GM12878 (cell line): Measurements from ENCODE around the gene SUPT3H. TPM values are rescaled to one million over a fixed set of nuclear protein-coding genes. Genes with fewer than 3 reads are reported as not detected.

Experiments used
- ATAC-seq: fragments of 200-7000 bp; cut with Tn5 transposase; 3 replicates; pipeline ENCODE4 v1.9.1; 2020; ENCODE audit warnings: mild to moderate bottlenecking, moderate library complexity
- BruUV-seq: library from RNA; stranded (reverse); fragments of 400-500 nt; replicated peaks from 2 replicates; lab custom pipeline; 2021; lab: Mats Ljungman, UMichigan
- CTCF ChIA-PET: fragments of 300-600 bp; sonication (Branson Sonifier 250); formaldehyde crosslinking; extraction: SDS; loops from one replicate; lab custom pipeline; 2021; ENCODE audit warnings: inconsistent platforms; lab: Yijun Ruan, JAX
- POLR2A ChIA-PET: fragments of 350-600 bp; formaldehyde crosslinking; extraction: SDS; loops from one replicate; lab custom pipeline; 2021; ENCODE audit warnings: inconsistent platforms; lab: Charles Lee
- RAD21 ChIA-PET: fragments of 300-600 bp; sonication (Branson Sonifier 250); formaldehyde crosslinking; loops from one replicate; lab custom pipeline; 2023; ENCODE audit warnings: antibody characterized with exemption; ENCODE audit not compliant: unreplicated experiment; lab: Charles Lee
- SMC1A ChIA-PET: fragments of 300-600 bp; sonication (Branson Sonifier 250); formaldehyde crosslinking; loops from one replicate; lab custom pipeline; 2023; ENCODE audit not compliant: unreplicated experiment, uncharacterized antibody; lab: Charles Lee
- DNase-seq: peaks from one replicate; pipeline ENCODE4 v3.0.0-alpha.2; 2011; ENCODE audit warnings: low read depth, low spot score
- FAIRE-seq: peaks from 3 replicates; lab custom pipeline; 2011; peaks lifted over from hg19 to GRCh38; lab: Jason Lieb, UNC
- H2AFZ ChIP-seq: 2 replicates; pipeline ENCODE4 v1.6.0; 2011; ENCODE audit warnings: low read depth, low read length, control low read depth; ENCODE audit not compliant: control insufficient read depth
- H3K27ac ChIP-seq: 2 replicates; pipeline ENCODE4 v1.5.1; 2011; ENCODE audit warnings: control low read depth; ENCODE audit not compliant: control insufficient read depth, insufficient read depth
- H3K27me3 ChIP-seq, 2 experiments: replicated peaks in 1 of 2; 2 replicates each; pipeline versions ENCODE4 v1.6.0 to v1.6.1; 2011; ENCODE audit warnings: low read length in 1 of 2; ENCODE audit not compliant: control insufficient read depth in 2 of 2, insufficient read depth in 2 of 2
- H3K36me3 ChIP-seq, 2 experiments: 2 replicates each; pipeline ENCODE4 v1.5.1; 2011; ENCODE audit warnings: low read length in 1 of 2; ENCODE audit not compliant: control insufficient read depth in 2 of 2, insufficient read depth in 2 of 2
- H3K4me1 ChIP-seq: 2 replicates; pipeline ENCODE4 v1.6.1; 2011; ENCODE audit warnings: mild to moderate bottlenecking, low read length, moderate library complexity, mixed read lengths; ENCODE audit not compliant: control insufficient read depth, insufficient read depth
- H3K4me2 ChIP-seq: 2 replicates; pipeline ENCODE4 v1.6.0; 2011; ENCODE audit warnings: control low read depth; ENCODE audit not compliant: control insufficient read depth, insufficient read depth
- H3K4me3 ChIP-seq: fragments of 200-600 bp; sonication (generic); 2 replicates; pipeline ENCODE4 v1.5.1; 2016
- H3K79me2 ChIP-seq: 2 replicates; pipeline ENCODE4 v1.6.0; 2011; ENCODE audit warnings: low read length; ENCODE audit not compliant: control insufficient read depth, insufficient read depth
- H3K9ac ChIP-seq: 2 replicates; pipeline ENCODE4 v1.8.0; 2011; ENCODE audit warnings: low read length, control low read depth, mixed read lengths; ENCODE audit not compliant: control insufficient read depth, insufficient read depth
- H3K9me3 ChIP-seq: replicated peaks from 3 replicates; pipeline ENCODE4 v1.5.1; 2011; ENCODE audit warnings: mild to moderate bottlenecking, low read length; ENCODE audit not compliant: control insufficient read depth, insufficient read depth
- H4K20me1 ChIP-seq: 2 replicates; pipeline ENCODE4 v1.6.0; 2011; ENCODE audit not compliant: control insufficient read depth, insufficient read depth
- ASH2L ChIP-seq: fragments of 300-600, 200-600 bp; sonication (generic); IDR thresholded peaks from 2 replicates; pipeline ENCODE4 v1.6.1; 2017; ENCODE audit warnings: low read depth, mild to moderate bottlenecking, borderline replicate concordance
- BMI1 ChIP-seq: fragments of 450-650 bp; IDR thresholded peaks from 2 replicates; pipeline ENCODE4 v1.6.1; 2016; ENCODE audit warnings: mild to moderate bottlenecking, moderate library complexity, borderline replicate concordance
- CBFB ChIP-seq: IDR thresholded peaks from 2 replicates; pipeline ENCODE4 v1.6.1; 2016; ENCODE audit warnings: antibody characterized with exemption, low read depth
- ETV6 ChIP-seq, 2 experiments: fragments of 450-650 bp in 1 of 2; IDR thresholded peaks in 1 of 2; conservative IDR thresholded peaks in 1 of 2; 2 replicates each; pipeline ENCODE4 v1.6.1; 2014; ENCODE audit warnings: antibody characterized with exemption in 1 of 2, borderline replicate concordance in 1 of 2, low read depth in 1 of 2, mild to moderate bottlenecking in 1 of 2, moderate library complexity in 1 of 2
- IRF5 ChIP-seq: fragments of 450-650 bp; IDR thresholded peaks from 2 replicates; pipeline ENCODE4 v1.6.1; 2017; ENCODE audit warnings: borderline replicate concordance
- POU2F2 ChIP-seq: IDR thresholded peaks from 3 replicates; pipeline ENCODE4 v1.6.1; 2011; ENCODE audit warnings: low read depth, mild to moderate bottlenecking, low read length, borderline replicate concordance
- RB1 ChIP-seq: fragments of 450-650 bp; formaldehyde crosslinking; IDR thresholded peaks from 2 replicates; pipeline ENCODE4 v1.6.1; 2017; ENCODE audit warnings: mild to moderate bottlenecking, borderline replicate concordance
- RUNX3 ChIP-seq: IDR thresholded peaks from 2 replicates; pipeline ENCODE4 v1.6.1; 2012; ENCODE audit warnings: low read length, inconsistent platforms
- SMAD5 ChIP-seq: IDR thresholded peaks from 2 replicates; pipeline ENCODE4 v1.6.1; 2016; ENCODE audit warnings: antibody characterized with exemption, low read depth
- TAF1 ChIP-seq: IDR thresholded peaks from 2 replicates; pipeline ENCODE4 v1.6.1; 2011; ENCODE audit warnings: mild to moderate bottlenecking, low read depth, low read length, borderline replicate concordance
- USF1 ChIP-seq: IDR thresholded peaks from 2 replicates; pipeline ENCODE4 v1.6.1; 2011; ENCODE audit warnings: borderline replicate concordance, low read depth, mild to moderate bottlenecking, moderate library complexity, mixed read lengths, low read length; ENCODE audit not compliant: insufficient read depth; ENCODE audit errors: extremely low read length
- WRNIP1 ChIP-seq: IDR thresholded peaks from 2 replicates; pipeline ENCODE4 v1.6.1; 2011; ENCODE audit warnings: low read depth, low read length, improper control_type of control experiment, borderline replicate concordance
- ZNF274 ChIP-seq: IDR thresholded peaks from one replicate; pipeline ENCODE4 v1.8.0; 2011; ENCODE audit not compliant: insufficient read length, insufficient read depth
- ZNF592 ChIP-seq: fragments of 450-650 bp; IDR thresholded peaks from 2 replicates; pipeline ENCODE4 v1.6.1; 2017; ENCODE audit warnings: mild to moderate bottlenecking, moderate library complexity
- ZNF622 ChIP-seq: fragments of 450-650 bp; IDR thresholded peaks from 2 replicates; pipeline ENCODE4 v1.6.1; 2017; ENCODE audit warnings: mild to moderate bottlenecking, inconsistent platforms
- WGBS: methylation state at CpG from one replicate; pipeline ENCODE4 v1.1.6; 2016; ENCODE audit warnings: low lambda C conversion rate; ENCODE audit not compliant: insufficient replicate concordance, insufficient coverage; ENCODE audit errors: missing lambda C conversion rate; 5-methylcytosine and 5-hydroxymethylcytosine counted together
- in situ Hi-C: fragments of 300-500 bp; cut with MboI; formaldehyde crosslinking; loops from 9 replicates; pipeline ENCODE4 v1.14.3; 2018; ENCODE audit warnings: mixed read lengths
- intact Hi-C: fragments of 100-400 bp; cut with micrococcal nuclease; formaldehyde crosslinking; loops from one replicate; pipeline ENCODE4 v1.14.2; 2022; ENCODE audit not compliant: unreplicated experiment
- polyA plus RNA-seq, 11 experiments: library from polyadenylated mRNA; depleted of rRNA in 4 of 11; unstranded in 6 of 11; stranded (reverse) in 5 of 11; fragments of >200 nt; fragmentation: Nextera tagmentation in 4 of 11; fragmentation: Illumina TruSeq in 1 of 11; extraction: Ambion mirVana in 4 of 11; extraction: Trizol in 1 of 11; gene quantifications; 1 replicate in 1 of 11; 2 replicates in 10 of 11; pipeline versions ENCODE4 v1.2.1 to v1.2.3, GENCODE V29; 2011 to 2016; ENCODE audit warnings: inconsistent platforms in 2 of 11, missing spikeins in 2 of 11, low read depth in 1 of 11
- total RNA-seq, 4 experiments: library from RNA; depleted of rRNA in 3 of 4; stranded (reverse); fragments of >200 nt in 3 of 4; fragmentation: Illumina TruSeq in 1 of 4; extraction: Trizol in 1 of 4; gene quantifications; 2 replicates each; pipeline versions ENCODE4 v1.2.1 to v1.2.3, GENCODE V29; 2013 to 2021

SUPT3H gene
- total and polyA plus RNA-seq, 10 of the 15 experiments (the other 5 are each of a cell fraction or from before 2014, with no cell fraction given) = 0.51 to 3.7 (median 2.0) TPM

GRCh38 chr6:44841829-44842228 lies 535.9 kb downstream of the SUPT3H start (continued):
- TF ChIP-seq ZNF592 = no peak
- TF ChIP-seq RB1 = no peak
- TF ChIP-seq WRNIP1 = no peak
- no peak for TF ChIP-seq ZNF274
- no peak for TF ChIP-seq ETV6 (conservative IDR thresholded peaks at IDR 0.05 in 1 of 2, IDR thresholded peaks at IDR 0.05 in 1 of 2; ENCODE audit: borderline replicate concordance in 1 of 2, low read depth in 1 of 2)
- TF ChIP-seq ZNF622 = no peak
- TF ChIP-seq ASH2L = no peak
- TF ChIP-seq BMI1 = no peak

- Histone ChIP-seq H3K36me3 (no peaks in the 10 kb centered on the region), H3K4me2 (no peak overlapping the region), H3K4me1 (no peaks in the 10 kb centered on the region), H2AFZ (no peak overlapping the region), H3K79me2 (no peaks in the 10 kb centered on the region), H3K4me3 (no peak overlapping the region), H3K9me3 (no peaks in the 10 kb centered on the region), H3K9ac (no peak overlapping the region), H3K27me3 (no peaks in the 10 kb centered on the region), H4K20me1 (no peaks in the 10 kb centered on the region), H3K27ac (no peak overlapping the region)
- TF ChIP-seq IRF5 (no peak), TAF1 (no peak), USF1 (no peak), RUNX3 (no peak), SMAD5 (no peak), CBFB (no peak), POU2F2 (no peak)
- ChIA-PET CTCF (interaction anchor here (1.2 kb wide), 1 partner anchor 30 kb away, joined by 3 read pairs; no protein-coding TSS in a partner anchor), POLR2A (no interaction called here), RAD21 (no interaction called here), SMC1A (interaction anchor here (1.0 kb wide), 1 partner anchor 31 kb away, joined by 3 read pairs; no protein-coding TSS in a partner anchor)
- in situ Hi-C loops (no loop called here), intact Hi-C loops (no loop called here)
- DNase-seq (no peak), ATAC-seq (no peak), FAIRE-seq (no peak)
- 29% methylated on average over 1 of the region's 1 CpG for WGBS
- BruUV-seq = no TSS peak
Observed at GRCh38 chr6:44837741-44838140, 540.0 kb downstream of the SUPT3H start.
